Measurements from ENCODE around the gene IKZF2. TPM values are rescaled to one million over a fixed set of nuclear protein-coding genes. Genes with fewer than 3 reads are reported as not detected.

The IKZF2 gene
- total and polyA plus RNA-seq, 2 of the 4 experiments (the other 2 are of a cell fraction): 2.1 to 25.5 TPM

- Histone ChIP-seq H3K36me3 (ENCODE audit: control insufficient read depth, insufficient read depth, low read length) (0 out of 2 replicates have a peak, but pooled peaks cover 2% of the 10 kb centered on the region), H2AK5ac (ENCODE audit: low read depth, low read length) (no peak overlapping the region), H4K91ac (ENCODE audit: insufficient read depth, low read depth, low read length) (no peak overlapping the region), H2BK120ac (ENCODE audit: low read depth, low read length) (no peak overlapping the region), H3K56ac (ENCODE audit: extremely low read depth, insufficient read depth, low read length) (no peak overlapping the region), H3K23ac (ENCODE audit: low read depth, low read length) (no peak overlapping the region), H3K9ac (ENCODE audit: low read depth, low read length) (no peak overlapping the region), H3K4me3 (ENCODE audit: insufficient read depth, low read depth, low read length) (no peak overlapping the region), H3K9me3 (ENCODE audit: control insufficient read depth, insufficient read depth, low read length) (no peaks in the 10 kb centered on the region), H3K14ac (replicated peaks; ENCODE audit: low read depth, low read length) (no peak overlapping the region), H2AK9ac (replicated peaks; ENCODE audit: low read depth, low read length, poor library complexity) (no peak overlapping the region), H3K18ac (ENCODE audit: low read depth, low read length) (no peak overlapping the region), H2BK20ac (ENCODE audit: low read depth, low read length) (no peak overlapping the region), H4K8ac (ENCODE audit: low read depth in 2 of 2, low read length in 2 of 2) (no peak overlapping the region), H2BK15ac (ENCODE audit: low read depth, low read length) (no peak overlapping the region), H2AFZ (replicated peaks; ENCODE audit: low read length, poor library complexity) (no peak overlapping the region), H4K5ac (ENCODE audit: low read depth, low read length) (no peak overlapping the region), H3K27ac (ENCODE audit: insufficient read depth, low read length) (no peak overlapping the region), H3K4me1 (ENCODE audit: control insufficient read depth, insufficient read depth, low read length) (no peaks in the 10 kb centered on the region; the same call in 1 of the 2 replicates), H4K20me1 (ENCODE audit: insufficient read depth, low read length) (no peaks in the 10 kb centered on the region), H2BK5ac (ENCODE audit: low read depth, low read length, poor library complexity, severe bottlenecking) (no peak overlapping the region), H3K79me1 (ENCODE audit: low read depth in 1 of 2, low read length in 2 of 2) (no peaks in the 10 kb centered on the region), H3K27me3 (ENCODE audit: control insufficient read depth, insufficient read depth, low read length) (no peaks in the 10 kb centered on the region), H3K9me1 (ENCODE audit: insufficient read depth, low read length) (no peaks in the 10 kb centered on the region), H3K4ac (ENCODE audit: low read depth, low read length) (no peak overlapping the region), H3K4me2 (ENCODE audit: low read depth, low read length) (no peak overlapping the region)
- no peak for ATAC-seq (ENCODE audit: low read depth)
- no peak for DNase-seq
- WGBS, 2 experiments (ENCODE audit: extremely low coverage in 2 of 2, insufficient read length in 1 of 2): no CpG with 5 or more reads among the region's 7 CpGs
- CTCF ChIA-PET: no interaction called here
- dilution Hi-C loops (cut with HindIII; ENCODE audit: low sequenced_read_pairs, unreplicated experiment) (no loop called here), intact Hi-C loops (cut with micrococcal nuclease) (no loop called here), in situ Hi-C loops (cut with MboI; ENCODE audit: low sequenced_read_pairs) (no loop called here)
- TF ChIP-seq FOS (IDR thresholded peaks at IDR 0.05; ENCODE audit: low read depth, low read length) (no peak), POLR2A (IDR thresholded peaks at IDR 0.05; ENCODE audit: low read depth, low read length) (no peak), CEBPB (IDR thresholded peaks at IDR 0.05; ENCODE audit: low read depth, low read length) (no peak), NFE2L2 (IDR thresholded peaks at IDR 0.05; ENCODE audit: low read depth, low read length) (no peak), CTCF (conservative IDR thresholded peaks at IDR 0.05; ENCODE audit: low read depth, low read length) (no peak), USF2 (IDR thresholded peaks at IDR 0.05; ENCODE audit: low read depth, low read length) (no peak)
- POLR2A ChIA-PET (ENCODE audit: unreplicated experiment): no interaction called here
- BruUV-seq (replicated peaks): no TSS peak
These were observed 135.8 kb downstream of the IKZF2 start for GRCh38 chr2:213015387-213016165.

Measured in IMR-90 (cell line).